Esophagus squamous epithelium (tissue), 5 donors: ENCODE measurements around the gene ADCK1. TPM values are rescaled to one million over a fixed set of nuclear protein-coding genes. Genes with fewer than 3 reads are reported as not detected.

Source experiments
- DNase-seq: peaks from one replicate; lab custom pipeline; 2025; lab: John Stamatoyannopoulos, UW
- H3K27ac ChIP-seq, 4 donors: fragments of 200-600 bp; sonication (generic); one replicate each; pipeline ENCODE4 v1.5.1; 2016 to 2019; ENCODE audit warnings: mild to moderate bottlenecking in 1 of 4
- H3K27me3 ChIP-seq, 4 donors: fragments of 200-600 bp; sonication (generic); 1 replicate in 3 of 4; 2 replicates in 1 of 4; pipeline versions ENCODE4 v1.5.1 to v1.6.0; 2017 to 2021; ENCODE audit warnings: antibody characterized with exemption in 1 of 4
- H3K36me3 ChIP-seq, 3 donors: fragments of 200-600 bp; sonication (generic); one replicate each; pipeline ENCODE4 v1.5.1; 2016 to 2019
- H3K4me1 ChIP-seq, 3 donors: fragments of 200-600 bp; sonication (generic); one replicate each; pipeline ENCODE4 v1.5.1; 2017 to 2019
- H3K4me3 ChIP-seq, 4 donors: fragments of 200-600 bp; sonication (generic); 1 replicate in 3 of 4; 2 replicates in 1 of 4; pipeline ENCODE4 v1.5.1; 2016 to 2019; ENCODE audit warnings: mild to moderate bottlenecking in 2 of 4, moderate library complexity in 1 of 4
- H3K9me3 ChIP-seq, 3 donors: fragments of 200-600 bp; sonication (generic); one replicate each; pipeline ENCODE4 v1.5.1; 2016 to 2019
- CTCF ChIP-seq, 6 experiments: fragments of 450-650 bp in 4 of 6; fragments of 200-600 bp in 2 of 6; sonication (generic) in 2 of 6; IDR thresholded peaks; one replicate each; pipeline ENCODE4 v1.5.1; 2016 to 2019; ENCODE audit warnings: antibody characterized with exemption in 6 of 6, mild to moderate bottlenecking in 4 of 6, moderate library complexity in 4 of 6
- POLR2A ChIP-seq, 4 donors: fragments of 450-650 bp; IDR thresholded peaks; one replicate each; pipeline ENCODE4 v1.6.1; 2017; ENCODE audit warnings: antibody characterized with exemption in 4 of 4, mild to moderate bottlenecking in 4 of 4, moderate library complexity in 3 of 4
- WGBS, 2 donors: methylation state at CpG; one replicate each; pipeline ENCODE4 v1.1.5; 2018; 5-methylcytosine and 5-hydroxymethylcytosine counted together
- intact Hi-C: fragments of 100-400 bp; cut with DNase I; formaldehyde crosslinking; loops from one replicate; pipeline ENCODE4 v1.15.0; 2022
- total RNA-seq, 4 donors: library from RNA; depleted of rRNA; stranded (reverse); fragments of >200 nt; gene quantifications; one replicate each; pipeline ENCODE4 v1.1.0, GENCODE V29; 2016
- donor health status: DM: yes; HTN: yes; CAD: no.

The ADCK1 gene
- total RNA-seq, 4 donors from 2014 or later = 3.6 to 5.4 (median 4.4) TPM

- peaks cover 0 to 2% (median 0%) of the 10 kb centered on the region in 4 donors for H3K27me3 ChIP-seq
- 95% methylated on average over 5 of the region's 5 CpGs for WGBS, 2 donors
- intact Hi-C loops = no loop called here
These were observed 173.3 kb downstream of the ADCK1 start for GRCh38 chr14:77973246-77973645.

GRCh38 chr14:77976591-77976990 is 176.7 kb downstream of the ADCK1 start:
- no peaks in the 10 kb centered on the region for H3K9me3 ChIP-seq

More at GRCh38 chr14:77973246-77973645, 173.3 kb downstream of the ADCK1 start:
- no peak for DNase-seq
- no peak for TF ChIP-seq CTCF (IDR thresholded peaks at IDR 0.05)
- TF ChIP-seq POLR2A (IDR thresholded peaks at IDR 0.05) = no peak
- H3K36me3 ChIP-seq = no peaks in the 10 kb centered on the region
- no peak overlapping the region for H3K4me3 ChIP-seq
- H3K4me1 ChIP-seq = no peaks in the 10 kb centered on the region
- H3K9me3 ChIP-seq = no peaks in the 10 kb centered on the region
- H3K27ac ChIP-seq = no peak overlapping the region

GRCh38 chr14:77979171-77979570 is 179.3 kb downstream of the ADCK1 start:
- TF ChIP-seq CTCF (IDR thresholded peaks at IDR 0.05) = no peak
- no peak for TF ChIP-seq POLR2A (IDR thresholded peaks at IDR 0.05)
- intact Hi-C loops = no loop called here
- Histone ChIP-seq H3K9me3 (no peaks in the 10 kb centered on the region), H3K27ac (no peak overlapping the region), H3K36me3 (no peaks in the 10 kb centered on the region), H3K27me3 (peaks cover 0 to 36% (median 0%) of the 10 kb centered on the region in 4 donors), H3K4me3 (no peak overlapping the region), H3K4me1 (peaks cover 0 to 10% (median 3%) of the 10 kb centered on the region in 3 donors)
- WGBS, 2 donors = 75 to 81% methylated on average over 6 of the region's 6 CpGs
- DNase-seq = no peak

More at GRCh38 chr14:77976591-77976990, 176.7 kb downstream of the ADCK1 start:
- Histone ChIP-seq H3K36me3 (no peaks in the 10 kb centered on the region), H3K4me3 (no peak overlapping the region), H3K4me1 (peaks cover 0 to 10% (median 3%) of the 10 kb centered on the region in 3 donors), H3K27ac (no peak overlapping the region), H3K27me3 (peaks cover 0 to 31% (median 0%) of the 10 kb centered on the region in 4 donors)
- no peak for DNase-seq
- intact Hi-C loops = no loop called here
- no peak for TF ChIP-seq CTCF (IDR thresholded peaks at IDR 0.05)
- TF ChIP-seq POLR2A (IDR thresholded peaks at IDR 0.05) = no peak
- whole genome bisulfite sequencing, 2 donors = 34 to 43% methylated on average over 2 of the region's 2 CpGs

GRCh38 chr14:77979666-77980351 is 179.9 kb downstream of the ADCK1 start:
- peaks cover 0 to 36% (median 0%) of the 10 kb centered on the region in 4 donors for H3K27me3 ChIP-seq
- H3K27ac ChIP-seq = no peak overlapping the region
- TF ChIP-seq CTCF (IDR thresholded peaks at IDR 0.05) (no peak), POLR2A (IDR thresholded peaks at IDR 0.05) (no peak)
- no peaks in the 10 kb centered on the region for H3K9me3 ChIP-seq
- no peak for DNase-seq
- H3K36me3 ChIP-seq = no peaks in the 10 kb centered on the region
- WGBS, 2 donors = 45 to 66% methylated on average over 9 to 11 of the region's 14 CpGs
- intact Hi-C loops = no loop called here
- no peak overlapping the region for H3K4me3 ChIP-seq
- peaks cover 0 to 10% (median 3%) of the 10 kb centered on the region in 3 donors for H3K4me1 ChIP-seq
